Smooth muscle cell (in vitro differentiated cells): ENCODE results near the gene MORN5. TPM values are rescaled to one million over a fixed set of nuclear protein-coding genes. Genes with fewer than 3 reads are reported as not detected.

Experiments used
- DNase-seq: peaks from one replicate; lab custom pipeline; 2025; ENCODE audit not compliant: unreplicated experiment; lab: John Stamatoyannopoulos, UW
- H2AFZ ChIP-seq: fragments of 200-600 bp; sonication (generic); 2 replicates; pipeline ENCODE4 v1.6.0; 2016; ENCODE audit warnings: antibody characterized with exemption, low read depth, mild to moderate bottlenecking
- H3F3A ChIP-seq: fragments of 200-600 bp; sonication (generic); 2 replicates; pipeline ENCODE4 v1.6.0; 2017; ENCODE audit warnings: antibody characterized with exemption, low read depth
- H3K27ac ChIP-seq: fragments of 200-600 bp; sonication (generic); 2 replicates; pipeline ENCODE4 v1.5.1; 2016; ENCODE audit warnings: low read depth, mild to moderate bottlenecking
- H3K27me3 ChIP-seq: fragments of 200-600 bp; sonication (generic); 2 replicates; pipeline ENCODE4 v1.6.1; 2016; ENCODE audit warnings: low read depth, mild to moderate bottlenecking
- H3K36me3 ChIP-seq: fragments of 200-600 bp; sonication (generic); 2 replicates; pipeline ENCODE4 v1.5.1; 2016; ENCODE audit warnings: low read depth
- H3K4me1 ChIP-seq: fragments of 200-600 bp; sonication (generic); 2 replicates; pipeline ENCODE4 v1.5.1; 2016; ENCODE audit warnings: low read depth
- H3K4me2 ChIP-seq: fragments of 200-600 bp; sonication (generic); 2 replicates; pipeline ENCODE4 v1.6.0; 2016; ENCODE audit warnings: mild to moderate bottlenecking
- H3K4me3 ChIP-seq: fragments of 200-600 bp; sonication (generic); 2 replicates; pipeline ENCODE4 v1.5.1; 2016; ENCODE audit warnings: mild to moderate bottlenecking
- H3K79me2 ChIP-seq: fragments of 200-600 bp; sonication (generic); 2 replicates; pipeline ENCODE4 v1.6.0; 2016; ENCODE audit warnings: low read depth, mild to moderate bottlenecking
- H3K9ac ChIP-seq: fragments of 200-600 bp; sonication (generic); 2 replicates; pipeline ENCODE4 v1.6.0; 2016; ENCODE audit warnings: low read depth
- H3K9me3 ChIP-seq: fragments of 200-600 bp; sonication (generic); replicated peaks from 2 replicates; pipeline ENCODE4 v1.5.1; 2016; ENCODE audit warnings: low read depth
- H4K20me1 ChIP-seq: fragments of 200-600 bp; sonication (generic); 2 replicates; pipeline ENCODE4 v1.6.0; 2016; ENCODE audit warnings: low read depth
- WGBS: methylation state at CpG from one replicate; pipeline ENCODE4 v1.1.7; 2016; ENCODE audit warnings: low lambda C conversion rate; 5-methylcytosine and 5-hydroxymethylcytosine counted together
- polyA plus RNA-seq: library from polyadenylated mRNA; unstranded; fragments of >200 nt; fragmentation: Nextera tagmentation; extraction: Ambion mirVana; gene quantifications from 2 replicates; pipeline ENCODE4 v1.2.1, GENCODE V29; 2016
- total RNA-seq: library from RNA; depleted of rRNA; stranded (reverse); fragments of >200 nt; gene quantifications from 2 replicates; pipeline ENCODE4 v1.2.3, GENCODE V29; 2014
- TF ChIP-seq, protein P1 (sequence below): fragments of 200-600 bp; sonication (generic); IDR thresholded peaks from 2 replicates; pipeline ENCODE4 v1.5.1; 2017; ENCODE audit warnings: borderline replicate concordance, mild to moderate bottlenecking, antibody characterized with exemption; ENCODE audit not compliant: insufficient read depth, poor library complexity, severe bottlenecking

Gene MORN5
- total and polyA plus RNA-seq, 2 experiments from 2014 or later = not detected

- TF ChIP-seq, protein P1, sequence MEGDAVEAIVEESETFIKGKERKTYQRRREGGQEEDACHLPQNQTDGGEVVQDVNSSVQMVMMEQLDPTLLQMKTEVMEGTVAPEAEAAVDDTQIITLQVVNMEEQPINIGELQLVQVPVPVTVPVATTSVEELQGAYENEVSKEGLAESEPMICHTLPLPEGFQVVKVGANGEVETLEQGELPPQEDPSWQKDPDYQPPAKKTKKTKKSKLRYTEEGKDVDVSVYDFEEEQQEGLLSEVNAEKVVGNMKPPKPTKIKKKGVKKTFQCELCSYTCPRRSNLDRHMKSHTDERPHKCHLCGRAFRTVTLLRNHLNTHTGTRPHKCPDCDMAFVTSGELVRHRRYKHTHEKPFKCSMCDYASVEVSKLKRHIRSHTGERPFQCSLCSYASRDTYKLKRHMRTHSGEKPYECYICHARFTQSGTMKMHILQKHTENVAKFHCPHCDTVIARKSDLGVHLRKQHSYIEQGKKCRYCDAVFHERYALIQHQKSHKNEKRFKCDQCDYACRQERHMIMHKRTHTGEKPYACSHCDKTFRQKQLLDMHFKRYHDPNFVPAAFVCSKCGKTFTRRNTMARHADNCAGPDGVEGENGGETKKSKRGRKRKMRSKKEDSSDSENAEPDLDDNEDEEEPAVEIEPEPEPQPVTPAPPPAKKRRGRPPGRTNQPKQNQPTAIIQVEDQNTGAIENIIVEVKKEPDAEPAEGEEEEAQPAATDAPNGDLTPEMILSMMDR = no peak
- Histone ChIP-seq H3K4me2 (no peak overlapping the region), H3K4me3 (no peak overlapping the region), H3K79me2 (no peaks in the 10 kb centered on the region), H2AFZ (no peak overlapping the region), H3K27me3 (peaks cover 5% of the 10 kb centered on the region), H3K36me3 (no peaks in the 10 kb centered on the region), H3K4me1 (peaks cover 11% of the 10 kb centered on the region), H3K27ac (no peak overlapping the region), H3F3A (no peaks in the 10 kb centered on the region), H3K9ac (no peak overlapping the region), H4K20me1 (no peaks in the 10 kb centered on the region), H3K9me3 (no peaks in the 10 kb centered on the region)
- 55% methylated on average over 5 of the region's 6 CpGs for WGBS
- DNase-seq = no peak
Measured at GRCh38 chr9:122122468-122122867, 37.2 kb upstream of the MORN5 start.

DNA sequence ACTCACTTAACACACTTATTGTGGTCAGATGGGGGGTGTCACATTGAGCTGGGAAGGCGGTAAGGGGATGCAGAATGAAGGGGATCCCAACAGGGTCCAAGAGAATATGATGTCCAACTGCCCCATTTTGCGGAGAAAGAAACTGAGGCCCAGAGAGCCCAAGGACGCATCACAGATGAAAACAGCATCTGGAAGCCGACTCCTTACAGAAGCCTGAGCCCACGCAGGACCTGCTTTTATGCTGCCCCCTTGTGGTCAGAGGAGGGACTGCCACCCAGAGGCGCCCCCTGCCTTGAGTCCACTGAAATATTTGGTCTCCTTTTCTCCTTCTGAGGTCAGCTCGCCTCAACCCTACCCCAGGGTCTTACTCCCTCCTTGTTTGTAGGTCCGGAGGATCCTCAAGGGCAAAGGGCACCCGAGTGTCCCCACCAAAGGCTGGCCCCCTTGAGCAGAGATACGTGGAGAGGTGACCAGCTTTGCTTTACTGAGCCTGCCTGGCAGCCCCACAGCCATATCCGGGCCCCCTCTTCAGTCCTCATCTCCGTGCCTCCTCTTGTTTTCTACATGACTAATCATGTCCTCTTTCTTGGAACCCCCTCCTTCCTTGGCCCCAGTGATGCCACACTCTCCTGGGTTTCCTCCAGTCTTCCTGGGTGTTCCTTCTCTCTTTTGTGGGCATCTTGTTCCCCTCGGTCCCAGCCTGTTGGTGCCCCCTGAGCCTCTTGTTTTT is 36.6 kb upstream of the MORN5 start:
- Histone ChIP-seq H3K4me2 (no peak overlapping the region), H3F3A (no peaks in the 10 kb centered on the region), H3K4me3 (no peak overlapping the region), H3K9ac (no peak overlapping the region), H3K79me2 (no peaks in the 10 kb centered on the region), H3K9me3 (no peaks in the 10 kb centered on the region), H3K4me1 (peaks cover 11% of the 10 kb centered on the region), H4K20me1 (no peaks in the 10 kb centered on the region), H3K27ac (no peak overlapping the region), H3K27me3 (peaks cover 5% of the 10 kb centered on the region), H2AFZ (no peak overlapping the region), H3K36me3 (no peaks in the 10 kb centered on the region)
- peak; percentile 21 for DNase-seq
- 35% methylated on average over 13 of the region's 13 CpGs for WGBS
- TF ChIP-seq, protein P1 = peak; percentile 94

- 87% methylated on average over 1 of the region's 1 CpG for WGBS
- Histone ChIP-seq H4K20me1 (no peaks in the 10 kb centered on the region), H3K4me2 (no peak overlapping the region), H3K27me3 (peaks cover 5% of the 10 kb centered on the region), H3K4me1 (peaks cover 11% of the 10 kb centered on the region), H2AFZ (no peak overlapping the region), H3K27ac (no peak overlapping the region), H3K9me3 (no peaks in the 10 kb centered on the region), H3K79me2 (no peaks in the 10 kb centered on the region), H3K36me3 (no peaks in the 10 kb centered on the region), H3K9ac (no peak overlapping the region), H3K4me3 (no peak overlapping the region), H3F3A (no peaks in the 10 kb centered on the region)
- TF ChIP-seq, protein P1 = no peak
- no peak for DNase-seq
Measured at GRCh38 chr9:122124048-122124447, 35.7 kb upstream of the MORN5 start.

DNA sequence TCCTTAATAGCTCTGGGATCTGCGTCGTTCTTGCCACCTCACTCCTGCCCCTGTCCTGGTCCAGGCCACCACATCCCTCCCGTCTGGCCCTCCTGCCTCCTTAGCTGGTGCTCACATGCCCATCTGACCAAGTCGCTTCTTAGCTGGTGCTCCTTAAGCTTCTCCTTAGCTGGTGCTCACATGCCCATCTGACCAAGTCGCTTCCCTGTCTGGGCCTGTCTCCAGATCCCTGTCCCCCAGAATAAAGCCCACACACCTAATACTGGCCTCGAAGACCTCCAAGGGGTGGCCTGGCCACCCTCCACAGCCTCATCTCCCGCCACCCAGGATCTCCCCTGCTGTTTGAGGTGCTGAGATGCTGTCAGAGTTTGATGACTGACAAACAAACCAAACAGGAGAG is 35.2 kb upstream of the MORN5 start:
- Histone ChIP-seq H3K4me3 (no peak overlapping the region), H3K36me3 (no peaks in the 10 kb centered on the region), H3K27me3 (peaks cover 5% of the 10 kb centered on the region), H3K4me1 (peaks cover 11% of the 10 kb centered on the region), H3K27ac (no peak overlapping the region), H3K9ac (no peak overlapping the region), H3F3A (no peaks in the 10 kb centered on the region), H3K4me2 (no peak overlapping the region), H3K9me3 (no peaks in the 10 kb centered on the region), H2AFZ (no peak overlapping the region), H4K20me1 (no peaks in the 10 kb centered on the region), H3K79me2 (no peaks in the 10 kb centered on the region)
- TF ChIP-seq, protein P1 = no peak
- 75% methylated on average over 7 of the region's 7 CpGs for WGBS
- DNase-seq = no peak
